AG04450 (cell line): ENCODE results near the gene TSR1. TPM values are rescaled to one million over a fixed set of nuclear protein-coding genes. Genes with fewer than 3 reads are reported as not detected.

Source experiments
- polyA plus RNA-seq: library from polyadenylated mRNA; depleted of rRNA; stranded (reverse); fragments of >200 nt; gene quantifications from 2 replicates; pipeline ENCODE4 v1.2.3, GENCODE V29; 2011; rRNA removed
- small RNA-seq: library from RNA; depleted of rRNA; stranded (forward); fragments of <200 nt; gene quantifications from one replicate; pipeline ENCODE3, GENCODE V24; 2012; ENCODE audit warnings: low read depth; ENCODE audit not compliant: insufficient read length

The TSR1 gene
- polyA plus RNA-seq, 1 experiment, result 15.5 TPM

Small RNA genes within 50 kb of the gene (small RNA-seq; reads per million reads assigned to genes)
- not detected for gene AC006435.3
- gene SNORD91A, result 814 reads per million, percentile 95 among the genes with 10 or more reads in this experiment
- 119 reads per million, percentile 89 among the genes with 10 or more reads in this experiment for gene SNORD91B

Other genes with a start within 250 kb of the TSR1 start
- 27.3 and 41.3 TPM in 2 replicates for gene SMG6, start 32.7 kb downstream of the TSR1 start, polyA plus RNA-seq
- 22.7 and 27.3 TPM in 2 replicates for gene SRR, start 32.5 kb downstream of the TSR1 start, polyA plus RNA-seq
- 19.7 and 29.5 TPM in 2 replicates for gene SGSM2, start 1.0 kb upstream of the TSR1 start, polyA plus RNA-seq
- gene MNT, start 64.6 kb upstream of the TSR1 start, polyA plus RNA-seq, result 2.2 and 2.8 TPM in 2 replicates
- gene METTL16, start 175.4 kb upstream of the TSR1 start, polyA plus RNA-seq, result 16.1 and 16.9 TPM in 2 replicates